HG02970 (cell line): ENCODE results near the gene MRPS12.

ENCODE experiments used
- ATAC-seq: cut with Tn5 transposase; IDR thresholded peaks from one replicate; pipeline ENCODE4 v1.9.1; 2021; ENCODE audit warnings: mild to moderate bottlenecking, moderate library complexity, moderate number of reproducible peaks; ENCODE audit not compliant: unreplicated experiment, low FRiP score

The MRPS12 gene

DNA sequence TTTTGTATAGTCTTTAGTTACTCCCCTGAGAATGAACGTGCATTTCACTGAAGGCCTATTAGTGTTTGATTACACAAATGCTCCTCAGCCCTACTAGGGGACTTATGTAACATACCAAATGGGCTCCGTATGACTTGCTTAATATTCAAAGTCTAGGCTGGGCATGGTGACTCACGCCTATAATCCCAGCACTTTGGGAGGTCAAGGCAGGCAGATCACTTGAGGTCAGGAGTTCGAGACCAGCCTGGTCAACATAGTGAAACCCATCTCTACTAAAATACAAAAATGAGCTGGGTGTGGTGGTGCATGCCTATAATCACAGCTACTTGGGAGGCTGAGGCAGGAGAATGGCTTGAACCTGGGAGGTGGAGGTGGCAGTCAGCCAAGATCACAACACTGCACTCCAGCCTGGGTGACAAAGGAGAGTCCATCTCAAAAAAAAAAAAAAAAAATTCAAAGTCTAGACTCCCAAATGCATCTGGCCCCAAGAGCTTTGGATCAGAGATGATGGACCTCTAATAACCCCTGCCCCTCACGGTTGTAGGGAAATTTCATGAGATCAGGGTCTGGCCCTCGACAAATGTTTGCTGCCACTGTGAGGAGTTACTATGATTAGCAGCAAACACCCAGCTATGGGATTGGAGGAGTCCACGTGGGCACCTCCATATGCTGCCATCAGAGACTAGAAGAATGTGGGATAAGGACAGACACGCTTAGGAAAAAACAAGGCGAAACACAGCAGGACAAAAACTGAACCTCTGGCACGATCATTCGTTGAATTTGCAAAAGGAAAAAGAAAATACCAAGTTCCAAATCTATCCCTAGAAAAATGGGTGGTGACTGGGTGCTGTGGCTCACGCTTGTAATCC is 40.2 kb downstream of the MRPS12 start:
- ATAC-seq = no peak

- ATAC-seq = no peak
Observed at GRCh38 chr19:38971672-38972071, 40.9 kb downstream of the MRPS12 start.

DNA sequence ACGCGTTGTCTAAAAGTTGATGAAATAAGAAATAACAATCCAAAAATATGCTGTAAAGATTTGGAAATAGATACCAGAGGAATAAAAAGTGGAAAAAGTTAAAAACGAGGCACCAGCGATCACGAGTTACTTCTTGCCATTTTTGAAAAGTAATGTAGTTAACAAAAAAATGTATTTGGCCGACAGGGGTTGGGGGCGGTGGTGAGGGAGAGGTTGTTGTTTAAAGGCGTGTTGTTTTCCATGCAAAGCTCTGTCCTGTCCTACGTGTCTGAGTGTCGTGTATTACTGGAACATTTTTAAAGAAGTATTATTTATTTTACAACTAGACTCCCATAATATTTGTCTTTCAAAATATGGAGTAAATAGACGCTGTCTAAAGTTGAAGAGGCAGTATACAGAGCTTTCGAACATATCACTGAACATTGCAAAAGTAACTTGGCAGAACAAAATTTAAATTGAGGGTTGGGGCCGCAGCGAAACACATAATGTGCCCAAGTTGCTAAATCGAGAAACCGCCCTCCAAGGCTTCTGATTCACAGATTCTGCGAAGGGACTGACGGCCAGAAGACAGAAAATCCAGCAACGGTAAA is 44.0 kb downstream of the MRPS12 start:
- no peak for ATAC-seq

DNA sequence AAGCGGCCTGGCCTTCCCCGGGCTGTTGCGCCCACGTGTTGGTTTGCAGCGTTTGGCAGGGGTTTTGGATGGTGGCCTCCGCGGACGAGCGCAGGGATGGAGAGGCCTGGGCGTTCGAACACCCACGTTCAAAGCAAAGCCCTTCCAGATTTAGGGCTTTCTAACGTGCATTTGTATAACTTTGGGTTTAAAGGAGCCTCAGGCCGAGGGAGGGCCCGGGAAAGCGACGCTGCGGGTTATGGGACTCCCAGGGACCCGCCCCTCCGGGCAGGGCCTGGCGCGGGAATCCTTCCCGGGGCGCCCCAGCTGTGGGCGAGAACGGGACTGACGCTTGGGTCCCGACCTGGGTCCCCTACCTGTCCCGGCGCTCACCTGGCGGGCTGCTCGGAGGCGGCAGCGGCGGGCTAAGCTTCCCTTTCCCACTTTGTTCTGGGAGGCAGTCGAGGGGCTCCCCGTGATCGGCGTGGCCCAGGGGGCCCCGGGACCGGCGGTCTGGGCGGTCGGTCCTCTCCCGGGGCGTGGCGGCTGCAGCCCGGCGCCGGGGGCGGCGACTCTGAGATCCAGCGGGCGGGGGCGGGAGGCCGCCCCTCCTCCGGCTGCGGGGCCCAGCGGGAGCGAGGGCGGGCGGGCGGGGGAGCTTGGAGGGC is 44.6 kb downstream of the MRPS12 start, which contains the start of gene FBXO17:
TSS of gene FBXO17 (minus strand) at position 529 of the 647 bp plus-strand sequence. CDS start 25,423 bp downstream, outside the sequence.
- ATAC-seq = no peak

GRCh38 chr19:38975861-38976271 is 45.1 kb downstream of the MRPS12 start:
- ATAC-seq = no peak

- peak; percentile 61 for ATAC-seq
Observed at GRCh38 chr19:38977445-38978325, 46.9 kb downstream of the MRPS12 start.

- ATAC-seq = no peak
Observed at GRCh38 chr19:38978326-38978689, 47.6 kb downstream of the MRPS12 start.

DNA sequence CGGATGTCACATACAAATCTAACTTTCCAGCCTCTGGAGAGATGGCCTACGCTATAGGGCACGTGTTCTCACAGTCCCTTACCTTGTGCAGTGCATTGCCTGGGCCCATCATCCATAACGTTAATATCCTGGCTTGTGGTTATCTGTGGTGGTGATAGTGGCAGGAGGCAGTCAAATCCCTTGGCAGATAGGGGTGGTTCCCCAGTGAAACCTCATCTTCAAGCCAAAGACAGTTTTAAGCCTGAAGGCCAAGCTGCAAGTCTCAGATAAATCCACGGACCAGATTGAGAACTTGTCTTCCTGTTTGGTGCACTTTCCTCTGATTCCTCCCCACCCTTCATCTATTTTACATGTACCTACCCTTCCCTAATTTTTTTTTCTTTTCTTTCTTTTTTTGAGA is 49.1 kb downstream of the MRPS12 start:
- ATAC-seq = no peak

GRCh38 chr19:38980583-38981374 is 50.0 kb downstream of the MRPS12 start:
- ATAC-seq = no peak
